NCI-H1092 (cell line): ENCODE measurements around the gene RSRC2.
A peak's percentile ranks its signal among the peaks of the same experiment; 100 is the strongest.
"Not testable (repeated sequence)": the region's sequence is repeated elsewhere in the genome, so short reads cannot be mapped to it uniquely, and the experiment has no call there.

Experiments
- DNase-seq: peaks from one replicate; lab custom pipeline; 2025; lab: John Stamatoyannopoulos, UW

The RSRC2 gene

GRCh38 chr12:122517877-122518276 is 8.9 kb downstream of the RSRC2 start:
- DNase-seq, result no peak

- DNase-seq, result no peak
Measured at GRCh38 chr12:122516544-122517361, 10.0 kb downstream of the RSRC2 start.

- no peak for DNase-seq
Measured at GRCh38 chr12:122515275-122515674, 11.5 kb downstream of the RSRC2 start.

- DNase-seq, result no peak
Measured at GRCh38 chr12:122513660-122514059, 13.1 kb downstream of the RSRC2 start.

- not testable (repeated sequence) for DNase-seq
Measured at GRCh38 chr12:122513028-122513427, 13.7 kb downstream of the RSRC2 start.

- no peak for DNase-seq
Measured at GRCh38 chr12:122508163-122508562, 18.6 kb downstream of the RSRC2 start.

- no peak for DNase-seq
Measured at GRCh38 chr12:122506393-122506938, 20.3 kb downstream of the RSRC2 start.

- no peak for DNase-seq
Measured at GRCh38 chr12:122505419-122506051, 21.2 kb downstream of the RSRC2 start.

GRCh38 chr12:122503783-122504590 is 22.7 kb downstream of the RSRC2 start:
- DNase-seq, result no peak

- no peak for DNase-seq
Measured at GRCh38 chr12:122503147-122503751, 23.5 kb downstream of the RSRC2 start.

GRCh38 chr12:122501489-122501989 is 25.2 kb downstream of the RSRC2 start:
- no peak for DNase-seq

GRCh38 chr12:122500685-122501488 is 25.8 kb downstream of the RSRC2 start, which contains the start of gene ZCCHC8:
ZCCHC8 (minus strand) TSS chr12:122500932; CDS start chr12:122500840, 92 bp downstream.
- DNase-seq, result peak; percentile 93

- peak; percentile 37 for DNase-seq
Measured at GRCh38 chr12:122499991-122500684, 26.6 kb downstream of the RSRC2 start.

GRCh38 chr12:122495258-122495657 is 31.5 kb downstream of the RSRC2 start:
- no peak for DNase-seq

GRCh38 chr12:122493222-122493621 is 33.5 kb downstream of the RSRC2 start:
- not testable (repeated sequence) for DNase-seq

- DNase-seq, result no peak
Measured at GRCh38 chr12:122491991-122492390, 34.7 kb downstream of the RSRC2 start.

- no peak for DNase-seq
Measured at GRCh38 chr12:122489038-122489437, 37.7 kb downstream of the RSRC2 start.

- not testable (repeated sequence) for DNase-seq
Measured at GRCh38 chr12:122487807-122488206, 38.9 kb downstream of the RSRC2 start.

- no peak for DNase-seq
Measured at GRCh38 chr12:122486805-122487426, 39.8 kb downstream of the RSRC2 start.

GRCh38 chr12:122486360-122486759 is 40.4 kb downstream of the RSRC2 start:
- not testable (repeated sequence) for DNase-seq
